ENCODE measurements around the gene ELOVL2.

DNA sequence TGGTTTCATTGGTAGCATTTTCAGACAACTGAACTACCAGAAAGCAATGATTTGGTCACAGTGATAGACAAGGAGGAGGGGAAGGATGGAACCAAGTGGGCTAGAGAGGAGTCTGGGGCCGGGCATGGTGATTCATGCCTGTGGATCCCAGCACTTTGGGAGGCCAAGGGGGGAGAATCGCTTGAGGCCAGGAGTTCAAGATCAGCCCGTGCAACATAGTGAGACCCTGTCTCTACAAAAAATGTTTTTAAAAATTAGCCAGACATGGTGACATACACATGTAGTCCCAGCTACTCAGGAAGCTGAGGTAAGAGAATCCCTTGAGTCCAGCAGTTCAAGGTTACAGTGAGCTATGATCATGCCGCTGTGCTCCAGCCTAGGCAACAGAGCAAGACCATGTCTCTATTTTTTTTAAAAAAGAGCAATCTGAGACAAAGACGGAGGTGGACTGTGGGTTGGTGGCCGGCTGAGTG lies 86.7 kb downstream of the ELOVL2 start:
- TF ChIP-seq, protein P1, sequence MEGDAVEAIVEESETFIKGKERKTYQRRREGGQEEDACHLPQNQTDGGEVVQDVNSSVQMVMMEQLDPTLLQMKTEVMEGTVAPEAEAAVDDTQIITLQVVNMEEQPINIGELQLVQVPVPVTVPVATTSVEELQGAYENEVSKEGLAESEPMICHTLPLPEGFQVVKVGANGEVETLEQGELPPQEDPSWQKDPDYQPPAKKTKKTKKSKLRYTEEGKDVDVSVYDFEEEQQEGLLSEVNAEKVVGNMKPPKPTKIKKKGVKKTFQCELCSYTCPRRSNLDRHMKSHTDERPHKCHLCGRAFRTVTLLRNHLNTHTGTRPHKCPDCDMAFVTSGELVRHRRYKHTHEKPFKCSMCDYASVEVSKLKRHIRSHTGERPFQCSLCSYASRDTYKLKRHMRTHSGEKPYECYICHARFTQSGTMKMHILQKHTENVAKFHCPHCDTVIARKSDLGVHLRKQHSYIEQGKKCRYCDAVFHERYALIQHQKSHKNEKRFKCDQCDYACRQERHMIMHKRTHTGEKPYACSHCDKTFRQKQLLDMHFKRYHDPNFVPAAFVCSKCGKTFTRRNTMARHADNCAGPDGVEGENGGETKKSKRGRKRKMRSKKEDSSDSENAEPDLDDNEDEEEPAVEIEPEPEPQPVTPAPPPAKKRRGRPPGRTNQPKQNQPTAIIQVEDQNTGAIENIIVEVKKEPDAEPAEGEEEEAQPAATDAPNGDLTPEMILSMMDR (IDR thresholded peaks at IDR 0.05) = no peak
- TF ChIP-seq POLR2AphosphoS5 (IDR thresholded peaks at IDR 0.05) (no peak), POLR2A (IDR thresholded peaks at IDR 0.05) (no peak), EP300 (IDR thresholded peaks at IDR 0.05) (no peak)
